ENCODE results near the gene ACVR1. TPM values are rescaled to one million over a fixed set of nuclear protein-coding genes. Genes with fewer than 3 reads are reported as not detected.

Gene ACVR1
- total RNA-seq, 1 experiment from 2014 or later, result 26.4 TPM

DNA sequence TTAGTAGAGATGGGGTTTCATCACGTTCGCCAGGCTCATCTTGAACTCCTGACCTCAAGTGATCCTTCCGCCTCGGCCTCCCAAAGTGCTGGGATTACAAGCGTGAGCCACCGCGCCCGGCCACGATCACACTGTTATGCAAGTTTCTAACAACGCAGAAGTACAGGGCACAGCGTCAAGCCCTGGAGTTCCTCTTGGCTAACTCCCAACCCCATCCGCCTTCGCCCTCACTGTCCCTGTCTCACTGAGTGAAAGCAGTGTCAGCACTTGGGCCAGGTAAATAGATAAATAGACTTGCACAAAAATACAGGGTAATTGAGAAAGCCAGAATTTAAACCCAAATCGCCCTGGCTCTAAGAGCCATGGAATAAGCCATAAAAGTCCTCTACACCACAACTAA is 111.7 kb downstream of the ACVR1 start:
- H3K27me3 Mint-ChIP-seq (ENCODE audit: insufficient read depth, unreplicated experiment), result no peaks in the 10 kb centered on the region
- no peak for DNase-seq (ENCODE audit: unreplicated experiment)
- H3K9me3 Mint-ChIP-seq (ENCODE audit: unreplicated experiment), result no peaks in the 10 kb centered on the region
- H3K4me3 Mint-ChIP-seq (ENCODE audit: unreplicated experiment), result no peak overlapping the region
- ChIA-PET POLR2A (no interaction called here), CTCF (interaction anchor here (0.8 to 1.1 kb wide), 5 partner anchors 12 to 463 kb away, joined by 3 to 5 read pairs (median 3); no protein-coding TSS in a partner anchor)
- TF ChIP-seq, protein P1, sequence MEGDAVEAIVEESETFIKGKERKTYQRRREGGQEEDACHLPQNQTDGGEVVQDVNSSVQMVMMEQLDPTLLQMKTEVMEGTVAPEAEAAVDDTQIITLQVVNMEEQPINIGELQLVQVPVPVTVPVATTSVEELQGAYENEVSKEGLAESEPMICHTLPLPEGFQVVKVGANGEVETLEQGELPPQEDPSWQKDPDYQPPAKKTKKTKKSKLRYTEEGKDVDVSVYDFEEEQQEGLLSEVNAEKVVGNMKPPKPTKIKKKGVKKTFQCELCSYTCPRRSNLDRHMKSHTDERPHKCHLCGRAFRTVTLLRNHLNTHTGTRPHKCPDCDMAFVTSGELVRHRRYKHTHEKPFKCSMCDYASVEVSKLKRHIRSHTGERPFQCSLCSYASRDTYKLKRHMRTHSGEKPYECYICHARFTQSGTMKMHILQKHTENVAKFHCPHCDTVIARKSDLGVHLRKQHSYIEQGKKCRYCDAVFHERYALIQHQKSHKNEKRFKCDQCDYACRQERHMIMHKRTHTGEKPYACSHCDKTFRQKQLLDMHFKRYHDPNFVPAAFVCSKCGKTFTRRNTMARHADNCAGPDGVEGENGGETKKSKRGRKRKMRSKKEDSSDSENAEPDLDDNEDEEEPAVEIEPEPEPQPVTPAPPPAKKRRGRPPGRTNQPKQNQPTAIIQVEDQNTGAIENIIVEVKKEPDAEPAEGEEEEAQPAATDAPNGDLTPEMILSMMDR (IDR thresholded peaks at IDR 0.05; ENCODE audit: unreplicated experiment), result no peak
- intact Hi-C loops (cut with micrococcal nuclease), result loop anchor here (10.0 kb wide), 2 partner anchors 130 to 460 kb away; no protein-coding TSS in a partner anchor
- BruUV-seq (replicated peaks), result no TSS peak
- H3K4me1 Mint-ChIP-seq (ENCODE audit: insufficient read depth, unreplicated experiment), result no peaks in the 10 kb centered on the region
- H3K36me3 Mint-ChIP-seq (ENCODE audit: insufficient read depth, unreplicated experiment), result peaks cover 63% of the 10 kb centered on the region
- H3K27ac Mint-ChIP-seq (ENCODE audit: low read depth, unreplicated experiment), result no peak overlapping the region

DNA sequence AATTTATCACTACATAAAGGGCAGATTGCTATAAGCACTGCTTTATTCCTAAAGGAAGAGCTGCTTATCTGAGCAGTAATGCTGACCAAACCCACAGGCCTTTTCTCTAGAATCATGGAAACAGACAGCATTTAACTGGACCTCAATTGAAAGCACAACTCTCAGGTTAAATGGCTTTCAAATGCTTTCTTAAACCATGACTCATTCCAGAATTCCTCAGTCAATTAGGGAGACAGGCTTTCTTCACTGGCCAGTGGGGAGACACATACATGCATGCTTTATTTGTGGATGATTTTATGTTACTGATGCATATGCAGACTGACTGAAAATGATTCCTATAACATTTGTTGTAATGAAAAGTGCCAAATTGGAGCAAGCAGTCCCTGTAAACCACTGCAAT is 114.6 kb downstream of the ACVR1 start:
- intact Hi-C loops (cut with micrococcal nuclease), result loop anchor here (10.0 kb wide), 2 partner anchors 127 to 457 kb away; no protein-coding TSS in a partner anchor
- Mint-ChIP-seq H3K9me3 (ENCODE audit: unreplicated experiment) (peaks cover 7% of the 10 kb centered on the region), H3K36me3 (ENCODE audit: insufficient read depth, unreplicated experiment) (peaks cover 46% of the 10 kb centered on the region), H3K27me3 (ENCODE audit: insufficient read depth, unreplicated experiment) (no peaks in the 10 kb centered on the region), H3K27ac (ENCODE audit: low read depth, unreplicated experiment) (no peak overlapping the region), H3K4me3 (ENCODE audit: unreplicated experiment) (no peak overlapping the region), H3K4me1 (ENCODE audit: insufficient read depth, unreplicated experiment) (peaks cover 6% of the 10 kb centered on the region)
- ChIA-PET POLR2A (no interaction called here), CTCF (interaction anchor here (0.5 to 2.6 kb wide), 7 partner anchors 15 to 1313 kb away, joined by 3 to 8 read pairs (median 3); no protein-coding TSS in a partner anchor)
- no peak for DNase-seq (ENCODE audit: unreplicated experiment)
- TF ChIP-seq, protein P1 (IDR thresholded peaks at IDR 0.05; ENCODE audit: unreplicated experiment), result no peak
- no TSS peak for BruUV-seq (replicated peaks)

DNA sequence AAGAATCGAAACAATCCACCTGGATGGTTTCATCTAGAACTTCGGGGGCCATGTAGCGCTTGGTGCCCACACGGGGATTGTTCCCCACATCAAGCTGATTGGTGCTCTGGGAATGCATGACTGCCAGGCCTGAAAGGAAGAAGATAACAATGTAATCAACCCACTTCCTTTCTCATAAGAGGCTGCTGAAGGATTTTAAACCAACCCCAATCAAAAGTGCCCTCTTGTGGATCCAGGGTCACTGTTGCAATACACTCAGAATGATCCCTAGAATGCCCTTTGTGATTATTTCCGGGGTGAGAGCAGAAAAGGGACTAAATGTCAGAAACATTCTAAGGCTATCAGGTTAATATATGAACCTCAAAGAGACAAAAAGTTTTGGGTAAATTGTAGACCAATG is 115.2 kb downstream of the ACVR1 start:
- intact Hi-C loops (cut with micrococcal nuclease), result loop anchor here (10.0 kb wide), 2 partner anchors 126 to 456 kb away; no protein-coding TSS in a partner anchor
- Mint-ChIP-seq H3K27ac (ENCODE audit: low read depth, unreplicated experiment) (no peak overlapping the region), H3K27me3 (ENCODE audit: insufficient read depth, unreplicated experiment) (no peaks in the 10 kb centered on the region), H3K4me1 (ENCODE audit: insufficient read depth, unreplicated experiment) (peaks cover 6% of the 10 kb centered on the region), H3K4me3 (ENCODE audit: unreplicated experiment) (no peak overlapping the region), H3K9me3 (ENCODE audit: unreplicated experiment) (peaks cover 12% of the 10 kb centered on the region), H3K36me3 (ENCODE audit: insufficient read depth, unreplicated experiment) (peaks cover 45% of the 10 kb centered on the region)
- CTCF ChIA-PET, result interaction anchor here (0.8 to 2.3 kb wide), 6 partner anchors 15 to 435 kb away, joined by 3 to 8 read pairs (median 4); no protein-coding TSS in a partner anchor
- POLR2A ChIA-PET, result no interaction called here
- no TSS peak for BruUV-seq (replicated peaks)
- no peak for DNase-seq (ENCODE audit: unreplicated experiment)
- TF ChIP-seq, protein P1 (IDR thresholded peaks at IDR 0.05; ENCODE audit: unreplicated experiment), result no peak

DNA sequence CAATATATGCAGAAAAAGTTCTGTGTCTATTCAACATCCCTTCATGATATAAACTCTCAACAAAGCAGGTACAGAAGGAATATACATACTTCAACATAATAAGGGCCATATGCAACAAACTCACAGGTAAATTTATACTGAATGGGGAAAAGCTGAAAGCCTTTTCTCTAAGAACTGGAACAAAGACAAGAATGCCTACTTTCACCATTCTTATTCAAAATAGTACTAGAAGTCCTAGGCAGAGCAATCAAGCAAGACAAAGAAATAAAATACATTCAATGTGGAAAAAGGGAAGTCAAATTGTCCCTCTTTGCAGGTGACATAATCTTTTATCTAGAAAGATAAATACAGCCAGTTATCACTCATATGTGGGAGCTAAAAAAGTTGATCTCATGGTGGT is 116.3 kb downstream of the ACVR1 start:
- H3K27me3 Mint-ChIP-seq (ENCODE audit: insufficient read depth, unreplicated experiment), result no peaks in the 10 kb centered on the region
- ChIA-PET POLR2A (interaction anchor here (0.6 kb wide), 1 partner anchor 72 kb away, joined by 4 read pairs; no protein-coding TSS in a partner anchor), CTCF (interaction anchor here (0.5 to 2.3 kb wide), 6 partner anchors 203 to 434 kb away, joined by 3 to 8 read pairs (median 4); no protein-coding TSS in a partner anchor)
- no TSS peak for BruUV-seq (replicated peaks)
- intact Hi-C loops (cut with micrococcal nuclease), result loop anchor here (5.0 to 10.0 kb wide), 3 partner anchors 125 to 455 kb away; no protein-coding TSS in a partner anchor
- TF ChIP-seq, protein P1 (IDR thresholded peaks at IDR 0.05; ENCODE audit: unreplicated experiment), result no peak
- no peak for DNase-seq (ENCODE audit: unreplicated experiment)
- peaks cover 15% of the 10 kb centered on the region for H3K9me3 Mint-ChIP-seq (ENCODE audit: unreplicated experiment)
- H3K4me3 Mint-ChIP-seq (ENCODE audit: unreplicated experiment), result no peak overlapping the region
- peaks cover 44% of the 10 kb centered on the region for H3K36me3 Mint-ChIP-seq (ENCODE audit: insufficient read depth, unreplicated experiment)
- H3K27ac Mint-ChIP-seq (ENCODE audit: low read depth, unreplicated experiment), result no peak overlapping the region
- peaks cover 6% of the 10 kb centered on the region for H3K4me1 Mint-ChIP-seq (ENCODE audit: insufficient read depth, unreplicated experiment)

Data from MCF 10A (cell line).